Measurements from ENCODE around the gene TPSAB1. TPM values are rescaled to one million over a fixed set of nuclear protein-coding genes. Genes with fewer than 3 reads are reported as not detected.

Gene TPSAB1
- total RNA-seq, 1 experiment from 2014 or later: not detected

DNA sequence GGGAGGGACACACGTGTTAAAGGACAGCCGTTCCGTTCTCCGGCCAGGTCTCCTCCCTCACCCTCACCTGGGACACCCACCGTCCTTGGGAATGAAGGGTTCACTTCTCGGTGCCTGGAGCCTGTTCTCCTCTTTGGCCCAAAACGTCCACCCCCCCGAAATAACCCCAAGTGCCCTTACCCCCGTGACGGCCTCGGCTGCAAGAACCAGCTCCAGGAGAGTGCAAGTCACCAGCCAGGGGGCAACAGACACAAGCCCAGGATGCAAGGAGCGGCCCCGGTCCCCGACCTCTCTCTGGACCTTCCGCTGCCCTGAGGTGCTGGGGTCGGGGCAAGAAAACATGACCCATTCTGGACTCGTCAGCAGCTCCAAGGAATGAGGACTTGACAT lies 49.0 kb downstream of the TPSAB1 start:
- POLR2A ChIA-PET: no interaction called here
- no peak for ATAC-seq
- no TSS peak for BruUV-seq (replicated peaks)

DNA sequence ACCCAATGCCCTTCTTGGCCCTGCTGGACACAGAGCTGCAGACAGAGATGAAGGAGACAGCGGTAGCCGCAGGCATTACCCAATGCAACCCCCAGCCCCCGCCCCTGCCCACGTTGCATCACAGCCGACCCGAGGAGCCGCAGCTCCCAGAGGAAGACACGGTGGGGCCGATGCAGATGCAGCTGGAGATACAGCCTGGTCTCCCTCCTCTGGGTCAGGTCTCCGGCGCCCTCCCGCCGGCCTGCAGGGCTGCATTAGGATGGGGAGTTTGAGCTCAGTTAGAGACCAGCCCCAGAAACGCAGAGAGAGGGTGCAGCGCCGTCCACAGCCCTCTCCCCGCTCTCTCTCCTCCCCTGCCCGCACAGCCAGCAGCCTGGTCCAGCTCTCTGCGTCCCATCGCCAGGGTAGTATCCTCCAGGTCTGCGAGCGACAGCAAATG lies 49.6 kb downstream of the TPSAB1 start:
- no peak overlapping the region for H3K27ac ChIP-seq (ENCODE audit: low read length)
- ChIA-PET CTCF (interaction anchor here (0.5 kb wide), 1 partner anchor 347 kb away, joined by 7 read pairs; no protein-coding TSS in a partner anchor), POLR2A (no interaction called here)
- no TSS peak for BruUV-seq (replicated peaks)
- ATAC-seq (no peak), DNase-seq (ENCODE audit: low read depth, low spot score) (no peak)
- H3K4me3 ChIP-seq (ENCODE audit: low read depth in 2 of 2, low read length in 2 of 2): no peak overlapping the region
- no peak for TF ChIP-seq SIN3A (IDR thresholded peaks at IDR 0.05; ENCODE audit: borderline replicate concordance, insufficient read depth, low read depth, low read length)
- H3K4me1 ChIP-seq (ENCODE audit: control insufficient read depth, insufficient read depth, low read length): peaks cover 10% of the 10 kb centered on the region; the same call in 1 of the 2 replicates
- intact Hi-C loops (cut with micrococcal nuclease; ENCODE audit: unreplicated experiment): no loop called here
- no peaks in the 10 kb centered on the region for H3K27me3 ChIP-seq (ENCODE audit: control insufficient read depth, insufficient read depth, low read length)
- in situ Hi-C loops (cut with HindIII; ENCODE audit: low pct_unique_long_range_greater_than_20kb, low sequenced_read_pairs): no loop called here
- no peaks in the 10 kb centered on the region for H3K9me3 ChIP-seq (ENCODE audit: control insufficient read depth, insufficient read depth, low read depth, low read length)
- H3K36me3 ChIP-seq (ENCODE audit: control insufficient read depth, insufficient read depth, low read length): no peaks in the 10 kb centered on the region

More for the DNA sequence above, 49.0 kb downstream of the TPSAB1 start:
- Histone ChIP-seq H3K27ac (ENCODE audit: low read length) (no peak overlapping the region), H3K4me3 (ENCODE audit: low read depth in 2 of 2, low read length in 2 of 2) (no peak overlapping the region), H3K36me3 (ENCODE audit: control insufficient read depth, insufficient read depth, low read length) (no peaks in the 10 kb centered on the region), H3K4me1 (ENCODE audit: control insufficient read depth, insufficient read depth, low read length) (peaks cover 10% of the 10 kb centered on the region; the same call in 1 of the 2 replicates), H3K27me3 (ENCODE audit: control insufficient read depth, insufficient read depth, low read length) (no peaks in the 10 kb centered on the region), H3K9me3 (ENCODE audit: control insufficient read depth, insufficient read depth, low read depth, low read length) (no peaks in the 10 kb centered on the region)
- no peak for DNase-seq (ENCODE audit: low read depth, low spot score)
- no peak for TF ChIP-seq TCF7L2 (IDR thresholded peaks at IDR 0.05; ENCODE audit: low read depth, low read length)
- no peak for TF ChIP-seq SIN3A (IDR thresholded peaks at IDR 0.05; ENCODE audit: borderline replicate concordance, insufficient read depth, low read depth, low read length)
- TF ChIP-seq, protein P1, sequence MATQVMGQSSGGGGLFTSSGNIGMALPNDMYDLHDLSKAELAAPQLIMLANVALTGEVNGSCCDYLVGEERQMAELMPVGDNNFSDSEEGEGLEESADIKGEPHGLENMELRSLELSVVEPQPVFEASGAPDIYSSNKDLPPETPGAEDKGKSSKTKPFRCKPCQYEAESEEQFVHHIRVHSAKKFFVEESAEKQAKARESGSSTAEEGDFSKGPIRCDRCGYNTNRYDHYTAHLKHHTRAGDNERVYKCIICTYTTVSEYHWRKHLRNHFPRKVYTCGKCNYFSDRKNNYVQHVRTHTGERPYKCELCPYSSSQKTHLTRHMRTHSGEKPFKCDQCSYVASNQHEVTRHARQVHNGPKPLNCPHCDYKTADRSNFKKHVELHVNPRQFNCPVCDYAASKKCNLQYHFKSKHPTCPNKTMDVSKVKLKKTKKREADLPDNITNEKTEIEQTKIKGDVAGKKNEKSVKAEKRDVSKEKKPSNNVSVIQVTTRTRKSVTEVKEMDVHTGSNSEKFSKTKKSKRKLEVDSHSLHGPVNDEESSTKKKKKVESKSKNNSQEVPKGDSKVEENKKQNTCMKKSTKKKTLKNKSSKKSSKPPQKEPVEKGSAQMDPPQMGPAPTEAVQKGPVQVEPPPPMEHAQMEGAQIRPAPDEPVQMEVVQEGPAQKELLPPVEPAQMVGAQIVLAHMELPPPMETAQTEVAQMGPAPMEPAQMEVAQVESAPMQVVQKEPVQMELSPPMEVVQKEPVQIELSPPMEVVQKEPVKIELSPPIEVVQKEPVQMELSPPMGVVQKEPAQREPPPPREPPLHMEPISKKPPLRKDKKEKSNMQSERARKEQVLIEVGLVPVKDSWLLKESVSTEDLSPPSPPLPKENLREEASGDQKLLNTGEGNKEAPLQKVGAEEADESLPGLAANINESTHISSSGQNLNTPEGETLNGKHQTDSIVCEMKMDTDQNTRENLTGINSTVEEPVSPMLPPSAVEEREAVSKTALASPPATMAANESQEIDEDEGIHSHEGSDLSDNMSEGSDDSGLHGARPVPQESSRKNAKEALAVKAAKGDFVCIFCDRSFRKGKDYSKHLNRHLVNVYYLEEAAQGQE (IDR thresholded peaks at IDR 0.05; ENCODE audit: insufficient read depth in 1 of 2, low read depth in 2 of 2, low read length in 1 of 2): no peak
- TF ChIP-seq, protein P2, sequence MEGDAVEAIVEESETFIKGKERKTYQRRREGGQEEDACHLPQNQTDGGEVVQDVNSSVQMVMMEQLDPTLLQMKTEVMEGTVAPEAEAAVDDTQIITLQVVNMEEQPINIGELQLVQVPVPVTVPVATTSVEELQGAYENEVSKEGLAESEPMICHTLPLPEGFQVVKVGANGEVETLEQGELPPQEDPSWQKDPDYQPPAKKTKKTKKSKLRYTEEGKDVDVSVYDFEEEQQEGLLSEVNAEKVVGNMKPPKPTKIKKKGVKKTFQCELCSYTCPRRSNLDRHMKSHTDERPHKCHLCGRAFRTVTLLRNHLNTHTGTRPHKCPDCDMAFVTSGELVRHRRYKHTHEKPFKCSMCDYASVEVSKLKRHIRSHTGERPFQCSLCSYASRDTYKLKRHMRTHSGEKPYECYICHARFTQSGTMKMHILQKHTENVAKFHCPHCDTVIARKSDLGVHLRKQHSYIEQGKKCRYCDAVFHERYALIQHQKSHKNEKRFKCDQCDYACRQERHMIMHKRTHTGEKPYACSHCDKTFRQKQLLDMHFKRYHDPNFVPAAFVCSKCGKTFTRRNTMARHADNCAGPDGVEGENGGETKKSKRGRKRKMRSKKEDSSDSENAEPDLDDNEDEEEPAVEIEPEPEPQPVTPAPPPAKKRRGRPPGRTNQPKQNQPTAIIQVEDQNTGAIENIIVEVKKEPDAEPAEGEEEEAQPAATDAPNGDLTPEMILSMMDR (IDR thresholded peaks at IDR 0.05): no peak
- TF ChIP-seq POLR2AphosphoS5 (IDR thresholded peaks at IDR 0.05; ENCODE audit: low read depth, low read length): no peak
- CTCF ChIA-PET: interaction anchor here (0.5 kb wide), 1 partner anchor 347 kb away, joined by 7 read pairs; no protein-coding TSS in a partner anchor
- in situ Hi-C loops (cut with HindIII; ENCODE audit: low pct_unique_long_range_greater_than_20kb, low sequenced_read_pairs): no loop called here
- intact Hi-C loops (cut with micrococcal nuclease; ENCODE audit: unreplicated experiment): no loop called here

DNA sequence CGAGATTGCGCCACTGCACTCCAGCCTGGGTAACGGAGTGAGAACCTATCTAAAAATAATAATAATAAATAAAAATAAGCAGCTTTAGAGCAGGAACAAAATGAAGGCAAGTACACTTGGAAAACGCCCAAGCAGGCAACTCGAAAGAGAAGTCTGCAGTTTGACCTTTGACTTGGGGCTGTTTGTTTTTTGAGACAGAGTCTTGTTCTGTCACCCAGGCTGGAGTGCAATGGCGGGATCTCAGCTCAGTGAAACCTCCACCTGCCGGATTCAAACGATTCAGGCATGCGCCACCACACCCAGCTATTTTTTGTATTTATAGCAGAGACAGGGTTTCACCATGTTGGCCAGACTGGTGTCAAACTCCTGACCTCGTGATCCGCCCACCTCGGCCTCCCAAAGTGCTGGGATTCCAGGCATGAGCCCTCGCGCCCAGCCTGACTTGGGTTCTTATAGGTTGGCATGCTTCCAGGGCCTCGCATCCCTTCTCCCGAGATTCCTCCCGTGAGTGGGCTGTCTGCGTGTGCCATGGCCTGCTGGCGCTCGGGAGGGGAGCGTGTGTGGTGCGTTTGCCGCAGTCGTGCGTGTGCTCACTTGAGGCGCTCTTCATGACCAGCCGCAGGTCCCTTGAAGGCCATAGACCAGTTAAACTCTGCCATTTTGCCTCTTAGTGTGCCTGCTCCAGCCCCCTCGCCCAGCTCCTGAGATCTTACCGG lies 50.5 kb downstream of the TPSAB1 start:
- in situ Hi-C loops (cut with HindIII; ENCODE audit: low pct_unique_long_range_greater_than_20kb, low sequenced_read_pairs) (no loop called here), intact Hi-C loops (cut with micrococcal nuclease; ENCODE audit: unreplicated experiment) (no loop called here)
- POLR2A ChIA-PET: interaction anchor here (0.6 kb wide), 1 partner anchor 517 kb away, joined by 3 read pairs; no protein-coding TSS in a partner anchor
- no TSS peak for BruUV-seq (replicated peaks)
- no peaks in the 10 kb centered on the region for H3K36me3 ChIP-seq (ENCODE audit: control insufficient read depth, insufficient read depth, low read length)
- CTCF ChIA-PET: no interaction called here
- TF ChIP-seq SIN3A (IDR thresholded peaks at IDR 0.05; ENCODE audit: borderline replicate concordance, insufficient read depth, low read depth, low read length) (no peak), POLR2AphosphoS5 (IDR thresholded peaks at IDR 0.05; ENCODE audit: low read depth, low read length) (no peak), TCF7L2 (IDR thresholded peaks at IDR 0.05; ENCODE audit: low read depth, low read length) (no peak)
- TF ChIP-seq, protein P2 (IDR thresholded peaks at IDR 0.05): no peak
- TF ChIP-seq, protein P1 (IDR thresholded peaks at IDR 0.05; ENCODE audit: insufficient read depth in 1 of 2, low read depth in 2 of 2, low read length in 1 of 2): no peak
- H3K27me3 ChIP-seq (ENCODE audit: control insufficient read depth, insufficient read depth, low read length): no peaks in the 10 kb centered on the region
- H3K4me3 ChIP-seq (ENCODE audit: low read depth in 2 of 2, low read length in 2 of 2): no peak overlapping the region
- H3K9me3 ChIP-seq (ENCODE audit: control insufficient read depth, insufficient read depth, low read depth, low read length): no peaks in the 10 kb centered on the region
- H3K27ac ChIP-seq (ENCODE audit: low read length): peak overlapping the region; percentile 31; the same call in 1 of the 2 replicates
- peaks cover 10% of the 10 kb centered on the region; the same call in 1 of the 2 replicates for H3K4me1 ChIP-seq (ENCODE audit: control insufficient read depth, insufficient read depth, low read length)
- DNase-seq (ENCODE audit: low read depth, low spot score) (no peak), ATAC-seq (no peak; the same call in 1 of the 2 replicates)
